DMS53 treated with DMSO at 0.1 percent for 48 hours (cell line): ENCODE measurements around the gene MAT1A.

ENCODE experiments used
- DNase-seq: peaks from one replicate; lab custom pipeline; 2025; ENCODE audit not compliant: unreplicated experiment; lab: John Stamatoyannopoulos, UW

The MAT1A gene

DNA sequence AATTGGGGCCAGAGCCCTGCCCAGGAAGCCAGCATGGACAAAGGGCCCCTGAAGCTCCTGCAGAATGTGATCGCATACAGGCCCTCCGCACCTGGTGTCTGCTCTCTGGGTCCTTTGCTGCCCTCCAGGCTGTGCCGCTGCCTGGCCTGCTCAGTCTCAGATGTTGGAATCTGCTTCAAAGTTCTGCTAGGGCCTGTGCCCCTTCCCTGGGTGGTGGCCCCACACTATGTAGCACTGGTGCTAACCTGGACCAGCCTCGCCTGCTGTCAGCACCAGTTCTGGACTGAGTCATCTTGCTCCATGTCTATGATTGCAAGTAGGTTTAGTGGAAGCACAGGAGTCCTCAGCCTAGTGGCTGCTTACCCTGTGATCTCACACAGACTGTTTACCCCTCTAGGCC, 6.3 kb downstream of the MAT1A start:
- no peak for DNase-seq

DNA sequence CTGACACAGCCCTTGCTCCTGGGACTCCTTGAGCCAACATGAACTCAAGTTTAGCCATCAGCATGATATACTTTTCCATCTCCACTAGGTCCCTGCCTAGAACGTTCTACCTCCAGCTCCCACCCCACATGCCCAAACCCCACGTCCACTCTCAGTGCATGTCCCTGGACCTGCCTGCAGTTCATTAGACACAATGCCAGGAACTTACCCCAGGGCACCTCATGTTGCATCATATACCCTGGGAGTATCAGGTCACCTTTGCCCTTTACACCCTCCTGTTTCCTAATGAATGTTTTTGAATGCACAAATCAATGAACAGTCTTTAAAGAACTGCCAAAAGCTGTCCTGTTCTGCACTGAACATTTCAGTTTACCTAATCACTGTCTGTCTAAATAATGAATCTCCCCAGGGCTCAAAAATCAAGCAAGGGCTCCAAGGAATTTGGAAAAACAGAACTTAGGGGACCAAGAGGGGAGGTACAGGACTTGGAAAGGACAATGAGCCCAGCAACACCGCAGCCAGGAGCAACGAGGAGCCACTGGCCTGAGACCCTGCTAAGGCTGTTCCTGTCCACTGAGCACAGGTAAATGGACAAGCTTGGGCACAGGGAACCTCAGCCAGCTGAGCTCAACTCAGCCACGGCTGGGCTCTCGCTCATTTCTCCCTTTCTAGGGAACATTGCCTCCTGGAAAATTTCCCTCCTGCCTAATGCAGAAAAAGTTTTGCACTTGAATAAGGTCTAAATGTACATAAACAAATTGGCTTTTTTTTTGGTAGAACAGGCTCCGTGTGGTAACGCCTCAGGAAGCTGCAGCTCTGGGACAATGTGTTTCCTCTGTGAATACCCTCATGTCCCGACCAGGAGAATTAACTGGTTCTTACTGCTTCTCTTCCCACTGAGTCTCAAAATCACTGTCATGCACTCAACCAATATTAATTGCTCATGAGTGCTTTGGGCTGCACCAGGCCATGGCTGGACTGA, 7.4 kb downstream of the MAT1A start:
- DNase-seq, result no peak

DNA sequence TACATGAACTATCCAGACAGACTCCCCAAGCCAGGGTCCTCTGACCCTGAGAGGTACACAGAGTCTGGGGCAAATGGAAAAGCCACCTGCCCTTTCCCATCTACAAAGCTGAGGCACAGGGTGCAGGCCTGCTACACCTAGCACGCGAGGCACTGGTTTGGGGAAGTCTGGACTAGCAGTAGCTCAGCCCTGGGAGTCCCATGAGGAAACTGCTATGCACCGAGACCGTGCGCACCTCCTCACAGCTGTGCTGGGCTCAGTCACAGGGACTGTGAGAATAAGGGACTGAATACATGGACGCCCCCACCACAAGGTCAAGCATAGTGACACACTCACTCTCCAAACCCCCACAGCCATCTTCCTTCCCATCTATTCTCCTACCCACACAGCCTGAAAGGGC, 8.2 kb downstream of the MAT1A start:
- no peak for DNase-seq

DNA sequence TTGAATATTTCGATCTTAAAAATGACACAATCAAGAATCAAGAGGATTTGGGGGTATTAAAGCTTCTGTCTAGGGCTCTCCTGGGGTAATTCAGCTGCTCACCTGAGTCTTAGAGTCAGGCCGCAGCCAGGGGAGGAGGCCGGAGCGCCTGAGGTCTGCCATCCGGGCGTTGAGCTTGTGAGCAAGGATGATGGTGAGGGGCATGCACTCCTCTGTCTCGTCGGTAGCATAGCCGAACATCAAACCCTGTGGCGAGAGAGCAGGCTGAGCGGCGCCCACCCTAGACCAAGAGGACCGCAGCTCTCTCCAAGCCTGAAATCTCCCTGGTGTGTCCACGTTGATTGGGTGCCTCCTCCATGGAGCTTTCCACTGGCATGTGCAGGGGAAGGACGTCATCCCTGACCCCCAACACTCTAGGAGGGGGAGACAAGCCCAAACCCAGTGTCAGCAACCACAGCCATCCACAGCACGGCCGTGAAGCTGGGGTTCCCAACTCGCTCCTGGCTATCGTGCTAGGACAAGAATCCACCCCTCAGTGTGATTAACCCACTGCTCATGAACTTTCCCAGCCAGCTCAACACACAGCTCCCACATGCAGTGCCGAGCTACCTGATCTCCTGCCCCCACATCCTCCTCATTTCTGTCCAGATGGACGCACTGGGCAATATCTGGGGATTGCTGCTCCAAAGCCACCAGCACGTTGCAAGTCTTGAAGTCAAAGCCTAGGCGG, 9.2 kb downstream of the MAT1A start:
- no peak for DNase-seq

DNA sequence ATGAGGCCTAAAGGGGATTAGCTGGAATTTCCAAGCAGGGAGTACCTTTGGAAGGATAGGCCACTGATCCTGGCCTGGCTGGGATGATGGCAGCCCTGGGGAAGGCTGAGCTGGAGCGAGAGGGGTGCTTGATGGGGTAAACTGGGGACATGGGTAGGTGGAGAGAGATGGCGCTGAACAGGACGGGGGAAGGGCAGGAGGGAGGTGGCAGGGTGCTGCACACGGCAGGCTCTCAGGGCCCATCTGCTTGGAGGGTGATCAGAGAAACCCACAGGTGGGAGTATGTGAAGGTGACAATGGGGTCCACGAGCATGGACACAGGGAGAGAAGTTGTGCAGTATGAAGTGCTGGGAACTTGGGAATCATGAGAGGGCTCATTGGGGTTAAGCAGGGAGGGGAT, 10.3 kb downstream of the MAT1A start:
- no peak for DNase-seq

DNA sequence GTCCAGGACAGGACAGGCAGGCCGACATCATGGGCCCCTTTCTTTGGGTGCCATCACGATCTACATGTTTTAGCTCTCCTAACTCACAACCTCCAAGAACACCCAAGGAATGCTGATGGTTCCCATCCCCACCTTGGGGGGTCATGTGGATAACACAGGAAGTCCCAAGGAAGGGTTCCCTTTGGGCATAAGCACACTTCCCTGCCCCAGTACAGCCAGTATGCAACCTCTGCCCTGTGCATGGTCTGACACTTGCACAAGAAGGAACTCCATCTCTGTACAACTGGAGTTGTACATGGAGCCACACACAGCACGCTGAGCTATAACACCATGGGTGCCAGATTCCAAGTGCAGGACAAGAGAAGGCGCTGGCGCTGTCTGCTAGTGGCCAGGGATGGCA, 11.0 kb downstream of the MAT1A start:
- no peak for DNase-seq

DNA sequence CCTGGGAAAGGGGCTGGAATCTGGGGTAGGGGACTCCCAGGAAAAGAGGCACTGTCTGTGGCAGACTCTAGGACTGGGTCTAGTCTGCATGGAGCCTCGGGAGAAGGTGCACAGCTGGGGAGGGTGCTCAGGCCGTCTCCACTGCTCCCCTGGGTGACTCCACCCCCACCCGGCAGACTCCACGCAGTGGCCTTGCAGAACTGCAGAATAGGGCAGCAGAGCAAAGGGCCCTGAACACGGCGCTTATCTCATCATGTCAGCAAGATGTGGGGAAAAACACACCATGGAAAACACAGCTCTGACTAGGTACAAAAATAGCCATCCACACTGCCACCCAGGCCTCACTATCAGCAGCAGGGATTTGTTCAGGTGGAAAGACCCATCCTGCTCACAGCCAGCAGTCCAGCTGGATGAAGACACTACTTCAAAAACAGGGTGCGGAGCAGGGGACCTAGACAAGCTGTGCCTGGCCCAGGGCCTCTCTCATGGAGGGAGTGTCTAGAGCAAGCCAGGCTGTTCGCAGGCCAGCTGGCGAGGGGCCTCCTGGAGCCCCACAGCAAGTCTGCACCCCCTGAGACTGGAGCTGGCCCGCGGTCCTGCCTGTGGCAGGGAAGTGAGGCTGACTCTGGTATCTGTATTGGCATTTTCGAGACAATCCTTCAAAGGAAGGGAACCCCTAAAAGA, 11.7 kb downstream of the MAT1A start:
- DNase-seq, result no peak

DNA sequence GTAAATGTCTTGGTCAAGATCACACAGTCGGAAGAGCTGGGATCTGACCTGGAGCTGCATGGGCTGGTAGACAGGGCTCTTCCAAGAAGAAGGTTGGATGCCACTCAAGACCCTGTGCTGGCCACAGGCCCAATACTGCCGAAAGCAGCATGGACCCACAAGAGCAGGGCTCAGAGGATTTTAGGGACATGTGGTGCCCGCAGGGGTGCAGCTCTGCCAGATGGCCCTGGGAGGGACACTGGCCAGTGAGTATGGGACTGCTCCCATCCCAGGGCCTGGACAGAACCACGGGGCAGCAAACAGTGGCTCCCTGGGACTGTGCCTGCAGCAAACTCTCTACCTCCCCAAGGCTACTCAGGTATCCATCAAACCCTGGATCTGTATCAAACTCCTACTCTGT, 12.4 kb downstream of the MAT1A start:
- no peak for DNase-seq

DNA sequence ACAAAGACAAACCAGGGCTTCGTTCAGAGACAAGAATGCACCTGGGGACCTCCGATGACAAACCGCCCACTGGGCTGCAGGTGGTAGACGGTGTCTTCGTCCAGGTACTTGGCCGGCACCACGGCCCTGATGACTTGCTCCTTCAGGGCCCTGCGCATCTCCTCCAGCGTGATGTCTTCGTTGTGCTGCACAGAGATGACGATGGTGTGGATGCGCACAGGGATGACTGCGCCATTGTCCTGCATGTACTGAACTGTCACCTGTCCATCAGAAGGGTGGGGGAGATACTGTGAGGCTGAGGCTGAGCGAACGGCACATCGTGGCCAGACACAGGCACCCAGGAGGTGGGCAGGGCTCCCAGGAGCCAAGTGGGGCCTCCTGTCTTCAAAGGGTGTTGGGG, 13.1 kb downstream of the MAT1A start:
- DNase-seq, result no peak

DNA sequence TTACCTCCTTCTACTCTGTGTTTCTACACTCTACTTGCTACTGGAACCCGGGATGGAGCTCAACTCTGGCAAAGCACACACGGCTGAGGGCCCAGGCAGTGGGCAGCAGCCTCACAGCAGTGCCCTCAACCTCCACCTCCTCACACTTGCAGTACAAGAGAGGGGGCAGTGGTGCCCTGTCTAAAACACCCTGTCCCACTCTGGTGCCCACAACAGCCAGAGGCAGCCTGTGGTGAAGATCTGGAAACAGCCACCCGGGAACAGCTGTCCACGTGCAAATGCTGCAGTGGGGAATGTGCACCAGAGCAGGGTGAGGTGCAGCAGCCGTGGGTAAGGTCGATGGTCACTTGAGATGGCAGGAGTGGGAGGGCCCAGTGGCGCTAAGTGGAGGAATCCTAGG, 13.7 kb downstream of the MAT1A start:
- no peak for DNase-seq

DNA sequence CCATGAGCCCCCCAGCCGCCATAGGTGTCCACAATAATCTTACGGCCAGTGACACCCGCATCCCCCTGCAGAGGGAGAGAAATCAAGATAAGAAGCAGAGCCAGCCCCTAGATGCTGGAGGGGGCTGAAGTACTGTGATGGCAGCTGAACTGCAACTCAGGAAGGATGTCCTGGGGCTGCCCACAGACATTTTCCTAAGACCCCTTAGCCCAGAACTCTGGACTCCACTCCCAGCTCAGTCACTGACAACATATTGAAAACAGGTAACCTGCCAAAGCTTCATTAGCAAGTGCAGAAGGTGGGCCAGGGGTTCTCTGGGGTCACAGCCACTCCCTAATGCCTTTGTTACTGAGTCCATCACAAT, 14.3 kb downstream of the MAT1A start:
- DNase-seq, result no peak

DNA sequence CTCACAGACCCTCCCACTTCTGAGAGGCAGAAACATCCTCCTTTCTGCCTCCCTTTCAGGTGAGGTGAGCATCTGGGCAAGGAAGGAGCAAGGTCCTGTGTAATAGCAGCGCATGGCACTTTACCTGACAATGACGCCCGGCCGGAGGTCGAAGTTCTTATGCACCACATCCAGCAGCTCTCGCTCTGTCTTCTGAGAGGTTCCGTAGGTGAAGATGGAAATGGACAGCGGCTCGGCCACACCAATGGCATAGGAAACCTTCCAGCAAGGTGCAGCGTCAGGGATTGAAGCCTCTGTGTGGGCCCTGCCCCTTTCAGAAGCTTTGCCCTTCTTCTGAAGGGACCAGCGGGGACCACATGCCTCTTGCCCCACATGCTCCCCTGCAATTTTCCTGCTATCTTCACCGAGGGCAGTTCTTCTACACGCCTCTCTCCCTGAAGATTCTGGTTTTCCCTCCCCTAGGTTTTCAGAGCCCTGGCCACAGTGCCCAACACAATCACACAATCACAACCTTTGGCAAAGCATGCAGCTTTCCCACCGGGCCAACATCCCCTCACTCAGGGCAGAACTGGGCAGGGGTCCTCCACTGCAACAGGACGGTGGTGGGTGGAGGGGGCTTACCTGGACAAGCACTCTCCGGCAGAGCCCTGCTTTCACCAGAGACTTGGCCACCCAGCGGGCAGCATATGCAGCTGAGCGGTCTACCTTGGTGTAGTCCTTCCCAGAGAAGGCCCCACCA, 14.9 kb downstream of the MAT1A start:
- DNase-seq, result no peak

DNA sequence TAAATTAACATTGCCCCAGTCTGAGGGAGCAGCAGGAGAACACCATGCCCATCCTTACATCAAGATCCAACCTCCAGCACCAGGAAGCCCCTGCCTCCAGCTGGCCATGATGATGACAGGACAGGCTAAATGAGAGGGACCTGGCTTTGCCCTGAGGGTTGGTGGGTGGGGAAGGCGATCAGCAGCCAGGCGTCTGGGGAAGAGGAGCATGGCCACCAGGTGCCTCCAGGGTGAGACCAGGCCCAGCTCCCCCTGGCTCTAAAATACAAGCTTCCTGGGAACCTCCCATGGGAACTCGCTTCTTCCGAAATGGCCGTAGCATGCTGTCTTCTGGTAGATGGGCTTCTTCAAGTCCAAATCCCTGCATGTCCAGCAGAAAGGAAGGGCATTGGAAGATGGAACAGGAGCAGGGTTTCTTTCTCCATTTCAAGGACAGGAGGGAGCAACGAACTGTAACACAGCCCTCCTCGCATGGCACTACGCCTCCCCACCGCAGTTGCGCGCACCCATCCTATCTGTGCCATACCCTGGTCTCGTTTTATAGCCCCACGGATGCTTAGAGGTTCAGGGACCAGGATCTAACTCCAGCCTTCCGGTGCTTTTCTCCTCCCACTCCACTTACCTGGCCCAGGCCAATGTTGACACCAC, 15.8 kb downstream of the MAT1A start:
- DNase-seq, result no peak

DNA sequence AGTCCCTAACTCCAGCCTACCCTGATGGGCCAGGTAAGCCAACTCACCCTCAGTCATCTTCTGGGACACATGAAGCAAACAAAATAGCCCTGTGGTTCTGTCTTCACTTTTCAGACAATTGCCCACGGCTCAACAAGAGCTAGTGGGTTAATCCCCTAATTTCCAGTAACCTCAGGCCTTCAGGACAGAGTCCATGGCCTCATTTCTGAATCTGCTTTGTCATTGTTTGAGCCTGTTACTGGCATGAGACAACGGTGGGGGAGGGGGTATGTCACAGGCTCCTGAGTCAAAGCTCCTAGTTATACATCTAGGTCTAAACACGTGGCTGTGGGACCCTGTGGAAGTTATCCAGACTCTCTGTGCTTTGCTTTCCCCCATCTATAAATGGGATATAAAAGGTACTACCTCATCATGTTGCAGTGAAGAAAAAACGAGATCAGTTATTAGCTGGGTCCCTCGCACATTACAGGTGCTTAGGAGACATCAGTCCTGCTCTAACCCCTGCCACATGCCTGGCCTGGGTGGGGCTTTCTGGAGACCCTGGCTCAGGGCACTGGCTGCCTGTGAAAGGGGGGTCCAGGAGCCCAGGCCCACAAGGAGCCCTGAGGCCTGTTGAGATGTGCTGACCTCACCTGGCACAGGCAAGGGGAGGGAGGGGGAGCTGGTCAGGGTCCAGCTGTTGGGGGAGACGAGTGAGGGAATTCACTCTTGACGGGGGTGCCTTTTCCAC, 16.5 kb downstream of the MAT1A start:
- DNase-seq, result no peak

DNA sequence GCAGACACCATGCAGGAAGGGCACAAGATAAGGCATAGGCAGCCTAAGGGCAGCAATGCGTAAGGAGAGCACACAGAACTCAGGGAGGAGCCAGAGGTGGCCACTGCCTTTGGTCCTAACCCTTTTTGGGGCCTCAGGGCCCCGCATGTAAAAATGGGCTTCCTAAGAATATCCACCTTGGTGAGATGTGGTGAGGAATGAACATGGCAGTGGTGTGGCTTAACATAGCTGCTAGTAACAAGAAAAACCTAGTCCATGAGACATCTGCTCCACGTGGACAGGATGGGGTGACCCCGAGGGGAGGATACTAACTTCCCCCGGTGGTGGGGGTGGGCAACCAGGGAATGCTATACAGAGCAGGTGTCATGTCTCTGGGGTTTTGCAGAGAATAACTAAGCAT, 18.0 kb downstream of the MAT1A start:
- no peak for DNase-seq

DNA sequence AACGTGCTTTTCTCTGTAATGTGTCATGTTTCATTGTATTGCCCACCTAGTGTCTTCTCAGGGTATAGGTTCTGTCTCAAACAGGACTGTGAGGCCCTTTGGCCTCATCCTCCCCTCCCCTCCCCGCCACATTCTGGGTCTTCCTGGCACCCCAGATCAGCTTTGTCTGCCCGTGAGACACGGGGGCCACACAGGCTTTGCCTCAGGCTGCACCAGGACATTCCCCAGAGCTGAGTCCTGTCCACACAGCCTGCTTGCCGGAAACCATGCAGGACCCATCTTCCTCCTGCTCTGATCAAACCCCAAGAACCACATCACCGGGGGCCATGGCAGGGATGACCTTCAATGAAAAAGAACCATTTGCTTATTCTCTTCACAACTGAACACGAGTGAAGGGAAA, 18.6 kb downstream of the MAT1A start:
- no peak for DNase-seq

DNA sequence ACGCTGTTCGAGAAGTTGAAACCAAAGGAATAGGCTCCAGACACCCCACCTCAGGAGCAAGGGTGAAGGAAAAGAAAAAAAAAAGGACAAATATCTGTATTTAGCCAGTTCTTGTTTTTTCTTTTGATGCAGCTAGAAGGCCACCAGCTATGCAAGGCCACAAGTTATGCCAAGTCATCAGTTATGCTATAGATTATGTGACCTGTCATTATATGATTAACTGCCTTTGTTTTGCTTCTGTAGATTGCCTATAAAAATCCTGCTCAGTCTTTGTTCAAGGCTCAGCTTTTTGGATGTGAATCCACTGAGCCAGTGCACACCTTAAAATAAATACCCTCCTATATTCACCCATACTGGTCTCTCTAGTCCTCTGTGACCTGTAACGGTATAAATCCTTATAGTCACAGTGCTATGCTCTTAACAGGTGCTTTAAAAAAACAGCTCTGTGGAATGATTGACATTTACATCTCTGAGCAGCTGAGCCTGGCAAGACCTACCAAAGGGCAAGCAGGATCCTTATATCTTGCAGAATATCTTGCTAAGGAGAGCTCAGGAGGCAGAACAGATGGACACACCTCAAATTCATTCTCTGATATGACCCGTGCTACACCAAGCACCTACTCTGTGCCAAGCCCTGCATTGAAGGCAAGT, 20.4 kb downstream of the MAT1A start:
- DNase-seq, result no peak

DNA sequence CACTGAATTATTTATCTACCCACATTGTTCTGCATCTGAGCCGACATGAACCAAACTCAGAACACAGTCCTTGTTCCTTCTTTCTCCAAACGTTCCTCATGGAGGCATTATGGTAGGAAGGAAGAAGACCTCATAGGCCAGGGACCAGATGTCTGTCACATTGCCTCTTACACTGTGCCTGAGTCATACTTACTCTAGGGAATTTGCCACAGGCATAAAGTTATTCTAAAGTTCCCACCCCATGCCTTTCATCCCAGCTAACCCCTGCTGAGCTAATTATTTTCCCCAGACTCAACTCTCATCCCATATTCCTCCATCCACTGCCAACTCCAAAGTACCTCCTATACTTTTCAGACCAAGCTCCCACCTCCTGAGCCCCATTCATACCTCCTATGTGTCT, 21.2 kb downstream of the MAT1A start:
- DNase-seq, result no peak

DNA sequence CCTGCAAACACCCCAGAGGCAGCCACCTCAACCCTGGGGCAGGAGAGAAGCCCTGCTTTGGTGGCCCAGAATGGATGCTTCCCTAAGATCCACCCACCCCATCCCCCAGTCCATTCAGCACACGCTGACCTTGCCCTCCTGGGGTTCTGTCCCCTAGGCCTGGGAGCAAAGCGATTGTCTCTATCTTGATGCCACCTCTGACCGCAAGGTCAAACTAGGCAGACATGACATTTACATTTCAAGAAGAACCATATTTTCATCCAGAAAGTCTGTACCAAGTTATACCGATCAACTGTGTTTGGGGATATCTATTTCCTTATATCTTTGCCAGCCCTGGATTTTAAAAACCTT, 23.0 kb downstream of the MAT1A start:
- no peak for DNase-seq
